Activated T-helper 9 cell treated with anti-CD3 and anti-CD28 coated beads, Interleukin-2, amount 50 U/mL, for 16 hours (primary cell): ENCODE results near the gene PPP2R3A.
A peak's percentile ranks its signal among the peaks of the same experiment; 100 is the strongest.
"Not testable (repeated sequence)": the region's sequence is repeated elsewhere in the genome, so short reads cannot be mapped to it uniquely, and the experiment has no call there.

Experiments used
- DNase-seq: peaks from one replicate; pipeline ENCODE4 v3.0.0-alpha.2; 2020; ENCODE audit warnings: low read depth

Gene PPP2R3A

DNA sequence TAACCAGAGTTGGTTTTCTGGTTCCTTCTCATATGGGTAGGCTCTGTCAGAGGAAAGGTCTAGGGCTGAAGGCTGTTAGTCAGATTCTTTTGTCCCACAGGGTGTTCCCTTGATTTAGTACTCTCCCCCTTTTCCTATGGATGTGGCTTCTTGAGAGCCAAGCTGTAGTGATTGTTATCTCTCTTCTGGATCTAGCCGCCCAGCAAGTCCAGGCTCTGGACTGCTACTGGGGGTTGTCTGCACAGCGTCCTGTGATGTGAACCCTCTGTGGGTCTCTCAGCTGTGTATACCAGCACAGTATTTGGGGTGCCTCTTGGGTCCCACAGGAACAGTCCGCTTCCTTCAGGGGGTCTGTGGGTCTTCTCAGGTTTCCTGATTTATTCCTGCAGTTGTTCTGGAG, 70.8 kb downstream of the PPP2R3A start:
- DNase-seq, result no peak

DNA sequence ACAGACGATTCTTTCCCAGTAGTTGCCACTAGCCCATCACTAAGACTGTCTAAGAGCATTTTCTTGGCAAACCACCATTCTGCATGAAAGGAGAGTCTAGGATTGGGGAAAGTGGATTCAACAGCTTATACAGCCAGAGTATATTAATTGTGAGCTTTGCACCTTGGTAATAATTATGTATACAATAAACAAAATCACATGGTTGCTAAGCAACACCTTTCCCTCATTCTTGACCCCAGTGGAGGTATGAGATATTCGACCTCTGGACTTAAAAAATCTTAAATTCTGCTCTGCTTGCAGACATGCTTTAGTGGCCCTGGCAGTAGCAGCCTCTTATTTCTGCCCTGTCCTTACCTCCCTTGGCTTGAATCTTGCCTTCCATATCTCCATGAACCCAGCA, 73.1 kb downstream of the PPP2R3A start:
- DNase-seq, result no peak

DNA sequence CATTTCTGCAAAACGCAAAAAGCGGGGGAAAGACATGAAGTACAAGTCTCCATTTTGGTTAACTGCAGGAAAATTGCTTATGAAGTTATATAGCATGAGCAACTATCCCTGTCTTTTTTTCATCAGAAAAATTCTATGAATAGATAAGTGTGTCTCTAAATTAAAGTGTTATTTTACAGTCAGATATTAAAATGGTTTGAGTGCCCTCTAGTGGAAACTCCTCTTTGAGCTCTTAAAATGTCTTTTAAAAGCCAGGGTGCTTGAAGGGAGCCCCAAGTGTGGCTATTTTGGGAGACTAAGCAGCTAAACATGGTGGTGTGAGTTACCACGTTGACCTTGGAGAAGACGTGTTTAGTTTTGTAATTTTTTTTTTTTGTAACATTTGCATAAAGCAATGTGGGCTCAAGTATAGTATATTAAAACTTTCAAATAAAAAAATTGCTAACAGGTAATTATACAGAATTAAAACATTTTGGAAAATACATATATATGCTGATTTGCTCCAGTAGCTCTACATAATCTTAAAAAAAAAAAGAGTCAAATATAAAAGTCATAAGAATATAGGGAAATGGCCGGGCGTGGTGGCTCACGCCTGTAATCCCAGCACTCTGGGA, 77.2 kb downstream of the PPP2R3A start:
- DNase-seq, result no peak

DNA sequence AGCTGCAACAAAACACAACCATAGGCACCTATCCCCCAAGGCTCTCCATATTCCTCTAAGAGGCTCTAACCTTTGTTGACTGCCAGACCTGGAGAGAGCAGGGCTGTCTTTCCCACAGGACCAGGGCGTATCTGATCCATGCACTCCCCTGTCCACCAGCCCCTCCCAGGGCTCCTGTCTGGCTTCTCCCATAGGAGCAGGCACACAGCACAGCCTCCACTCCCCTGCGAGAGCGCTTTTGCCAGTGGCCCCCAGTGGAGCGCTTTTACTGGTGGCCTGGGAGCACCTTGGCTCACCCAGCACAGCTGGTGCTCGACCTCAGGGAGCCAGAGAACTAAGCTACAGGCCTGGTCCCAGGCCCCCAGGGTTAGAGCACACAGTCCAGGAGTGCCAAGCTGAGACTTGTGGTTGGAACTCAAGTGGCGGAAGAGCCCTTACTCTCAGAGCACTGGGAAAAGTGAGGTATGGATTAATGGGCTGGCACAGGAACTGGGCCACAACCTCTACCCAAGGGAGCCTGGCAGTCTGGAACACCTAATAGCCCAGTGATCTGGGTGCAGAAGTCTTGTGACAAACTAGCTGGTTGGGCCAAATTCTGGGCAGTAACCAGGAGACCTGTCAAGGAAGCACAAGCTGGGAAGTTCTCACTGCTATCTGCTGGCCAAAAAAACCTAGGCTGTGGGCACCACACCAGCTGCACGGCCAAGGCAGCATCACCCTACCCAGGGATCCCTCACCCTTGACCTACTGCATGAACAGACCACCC, 79.6 kb downstream of the PPP2R3A start:
- DNase-seq, result no peak

DNA sequence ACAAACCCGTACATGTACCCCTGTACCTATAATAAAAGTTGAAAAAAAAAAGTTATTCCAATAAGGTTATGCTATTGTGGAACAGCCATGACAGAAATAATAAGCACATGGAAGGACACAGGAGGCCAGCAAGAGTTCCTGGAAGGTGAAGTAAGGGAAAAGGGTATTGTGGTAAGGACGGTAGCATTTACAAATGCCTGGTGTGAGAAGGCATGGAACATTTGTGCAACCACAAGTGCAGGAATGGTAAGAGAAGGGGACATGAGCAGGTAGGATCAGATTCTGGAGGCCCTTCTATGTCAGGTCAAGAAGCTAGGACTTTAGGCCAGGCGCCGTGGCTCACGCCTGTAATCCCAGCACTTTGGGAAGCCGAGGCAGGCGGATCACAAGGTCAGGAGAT, 82.5 kb downstream of the PPP2R3A start:
- no peak for DNase-seq

DNA sequence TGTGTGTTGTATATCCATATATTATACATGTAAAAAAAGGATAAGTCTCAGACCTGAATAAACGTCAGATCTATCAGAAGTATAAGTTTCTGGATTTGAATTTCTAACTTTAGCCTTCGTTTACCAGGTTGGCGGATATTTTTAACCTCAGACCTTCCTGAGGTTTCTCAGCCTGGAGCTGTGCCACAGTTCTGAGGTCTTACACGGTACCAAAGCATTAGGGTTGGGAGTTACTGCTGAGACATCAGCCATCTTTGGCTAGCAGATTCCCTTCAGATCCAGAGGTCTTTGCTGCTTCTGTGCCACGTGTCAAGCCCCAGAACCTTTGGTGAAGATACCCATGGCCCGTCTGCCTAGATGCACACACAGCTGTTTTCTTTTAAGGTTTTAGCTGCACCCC, 84.7 kb downstream of the PPP2R3A start:
- DNase-seq, result no peak

DNA sequence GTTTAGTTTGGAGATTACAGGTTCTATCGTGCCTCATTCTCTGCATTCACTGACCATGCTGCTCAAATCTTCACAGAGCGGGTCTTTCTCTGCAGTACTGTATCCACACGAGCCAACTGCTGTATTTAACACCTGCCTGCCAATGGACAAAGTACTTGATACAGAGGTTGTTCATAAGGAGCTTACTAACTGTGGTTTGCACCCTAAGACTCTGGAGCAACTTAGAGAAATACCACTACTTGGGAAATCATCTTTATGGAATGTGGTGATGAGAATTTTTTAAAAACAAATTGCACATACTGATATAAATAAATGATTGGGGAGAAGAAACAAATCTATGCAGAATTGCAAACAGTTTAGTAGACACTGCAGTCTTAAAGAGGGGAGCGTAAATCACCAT, 90.0 kb downstream of the PPP2R3A start:
- no peak for DNase-seq

DNA sequence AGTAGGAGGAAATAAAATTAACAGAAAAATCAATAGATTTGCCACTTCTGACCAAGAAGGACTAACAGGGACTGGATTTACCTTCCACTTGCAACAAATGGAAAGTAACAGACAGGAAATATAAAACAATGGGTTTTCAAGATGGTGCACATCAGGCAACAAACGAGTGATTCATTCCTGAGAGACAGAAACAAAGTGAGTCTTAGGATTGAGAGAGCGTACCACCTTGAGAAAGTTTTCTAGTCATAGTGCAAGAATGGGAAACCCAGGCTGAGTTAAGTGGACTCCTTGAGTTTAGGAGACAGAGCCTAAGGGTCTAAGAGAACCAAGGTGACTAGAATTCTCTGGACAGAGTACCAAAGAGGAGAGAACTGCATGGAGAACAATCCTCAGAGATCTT, 101.7 kb downstream of the PPP2R3A start:
- DNase-seq, result no peak

DNA sequence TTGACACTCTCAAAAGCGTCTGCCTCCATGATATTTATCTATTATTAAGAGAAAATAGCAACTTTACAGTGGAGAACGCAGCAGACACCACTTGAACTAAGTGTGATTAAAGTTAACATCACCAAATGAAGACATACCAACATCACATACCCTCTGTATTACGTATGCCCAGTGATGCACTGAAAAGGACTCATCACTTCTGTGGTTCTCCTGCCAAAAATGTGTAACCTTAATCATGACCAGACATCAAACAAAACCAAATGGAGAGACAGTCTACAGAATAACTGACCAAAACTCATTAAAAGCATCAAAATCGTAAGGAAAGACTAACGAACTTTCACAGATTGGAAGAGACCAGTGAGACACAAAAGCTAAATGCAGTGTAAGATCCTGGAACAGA, 103.2 kb downstream of the PPP2R3A start:
- DNase-seq, result no peak

DNA sequence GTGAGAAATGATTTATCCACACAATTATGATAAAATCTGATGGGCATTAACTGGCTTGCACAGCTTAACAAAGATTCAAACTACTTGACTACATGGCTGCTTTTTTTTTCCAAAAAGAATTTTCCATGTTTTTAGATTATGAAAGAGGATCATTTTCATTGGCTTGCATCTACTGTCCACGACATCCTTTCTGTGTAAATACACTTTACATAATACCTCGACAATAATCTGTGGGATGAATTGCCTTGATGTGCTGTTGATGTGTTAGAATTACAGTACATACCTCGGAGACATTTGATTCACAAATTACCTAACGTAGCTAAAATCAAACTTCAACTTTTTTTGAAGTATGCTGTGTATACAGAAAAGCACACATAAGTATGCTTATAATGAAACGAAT, 104.4 kb downstream of the PPP2R3A start:
- no peak for DNase-seq

DNA sequence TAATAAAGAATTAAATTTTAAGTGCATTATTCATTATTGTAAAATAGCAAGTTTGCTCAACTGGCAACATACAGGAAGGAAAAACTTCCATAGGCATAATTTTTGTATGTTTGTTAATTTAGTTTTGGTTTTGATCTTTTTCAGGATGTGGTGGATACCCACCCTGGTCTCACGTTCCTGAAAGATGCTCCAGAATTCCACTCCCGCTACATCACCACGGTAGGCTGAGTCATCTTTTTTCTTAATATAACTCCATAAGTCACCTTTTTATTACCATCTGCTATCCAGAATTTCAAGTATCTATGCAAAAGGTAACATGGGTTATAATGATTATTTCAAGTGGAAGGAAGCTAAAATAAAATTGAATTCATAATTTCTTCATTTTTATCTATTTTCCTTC, 104.8 kb downstream of the PPP2R3A start:
- DNase-seq, result no peak

DNA sequence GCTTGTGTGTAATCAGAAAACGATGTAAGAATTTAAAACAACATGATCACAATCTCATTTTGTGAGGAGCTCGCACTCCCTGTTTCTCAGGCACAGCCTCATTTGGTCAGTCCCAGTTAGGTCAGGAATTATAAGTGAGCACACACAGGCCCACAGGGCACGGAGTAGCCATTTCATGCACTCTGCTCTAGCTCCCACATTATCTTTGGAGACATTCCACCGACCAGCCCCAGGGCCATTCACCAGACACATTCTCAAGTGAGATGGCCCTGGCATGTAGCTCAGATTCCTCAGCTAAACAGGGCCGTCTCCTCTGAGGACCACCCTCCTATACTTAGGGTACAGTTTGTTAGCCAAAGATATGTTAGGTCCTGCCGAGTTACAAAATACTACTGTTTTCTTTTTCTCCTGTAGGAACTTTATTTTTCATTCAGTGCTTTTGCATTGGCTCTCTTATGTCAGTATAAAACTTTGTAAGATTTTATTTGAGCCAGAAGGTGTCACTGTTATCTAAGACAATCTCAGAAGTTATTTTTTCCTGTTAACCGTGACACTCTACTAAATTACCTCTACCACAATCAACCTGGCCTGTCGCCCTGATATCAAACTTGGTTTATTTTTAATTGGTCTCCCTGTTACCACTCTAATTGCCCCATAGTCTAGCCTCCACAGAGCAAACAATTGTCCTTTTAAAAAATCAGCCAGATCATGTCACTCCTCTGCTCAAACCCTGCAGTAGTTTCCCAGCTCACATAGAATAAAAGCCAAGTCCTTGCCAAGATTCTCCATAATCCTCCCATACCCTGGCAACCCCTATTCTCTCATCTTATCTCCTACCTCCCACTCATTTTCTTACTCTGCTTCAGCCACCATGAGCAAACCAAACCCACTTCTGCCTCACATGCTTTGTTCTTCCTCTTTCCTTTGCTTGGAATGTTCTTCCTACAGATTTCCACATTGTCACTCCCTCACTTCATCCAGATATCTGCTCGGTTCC, 105.7 kb downstream of the PPP2R3A start:
- no peak for DNase-seq

DNA sequence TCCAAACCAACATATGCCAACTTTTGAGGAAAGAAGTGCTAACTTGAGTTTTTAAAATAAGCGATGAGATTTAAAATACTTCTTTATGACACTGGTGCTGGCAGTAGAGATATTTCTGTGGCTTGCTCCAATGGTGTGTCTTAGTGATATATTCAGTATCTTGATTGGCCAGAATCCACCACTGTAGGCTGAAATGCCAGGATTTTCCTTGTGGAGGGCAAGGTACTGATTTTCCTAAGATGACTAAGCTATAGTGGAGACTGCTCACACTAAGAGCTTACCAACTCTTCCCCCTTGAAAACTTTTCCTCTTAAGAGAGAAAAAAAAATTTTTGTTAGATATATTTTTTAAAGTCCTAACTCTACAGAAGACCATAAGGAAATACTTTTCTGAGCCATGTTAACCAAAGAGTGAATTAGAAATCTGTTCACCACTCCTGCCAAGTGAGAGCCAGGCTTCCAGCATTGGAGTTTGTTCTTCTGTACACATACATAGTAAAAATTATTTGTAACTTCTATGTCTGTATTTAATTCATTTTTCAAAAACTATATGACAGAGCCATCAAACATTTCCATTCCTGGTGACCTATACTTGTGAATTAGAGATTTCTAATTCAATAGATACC, 109.1 kb downstream of the PPP2R3A start:
- DNase-seq, result no peak

DNA sequence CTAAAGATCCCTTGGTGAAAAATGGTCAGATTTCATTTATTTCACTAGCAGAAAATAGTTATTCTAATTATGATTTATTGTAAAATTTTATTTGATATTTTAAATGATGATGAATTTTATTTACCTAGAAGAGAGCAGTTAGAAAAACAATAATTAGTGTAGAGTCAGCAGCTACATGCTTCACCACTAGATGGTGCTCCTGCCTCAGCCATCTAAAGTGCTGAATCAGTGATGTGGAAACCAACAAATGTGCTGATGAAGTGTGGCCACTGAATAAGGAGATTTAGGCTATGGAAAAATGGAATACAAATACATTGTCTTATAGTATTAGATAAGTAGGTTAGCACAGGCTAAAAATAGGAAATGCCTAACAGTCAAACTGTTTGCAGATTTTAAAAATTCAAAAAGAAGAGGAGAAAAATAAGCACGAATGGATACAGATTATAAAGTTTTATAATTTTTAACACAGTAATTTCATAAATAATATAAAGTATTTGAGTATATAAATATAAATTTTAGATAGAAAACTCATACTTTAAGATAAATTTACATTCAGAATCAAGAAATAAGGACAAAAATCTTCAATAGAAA, 109.8 kb downstream of the PPP2R3A start:
- peak; percentile 53 for DNase-seq

DNA sequence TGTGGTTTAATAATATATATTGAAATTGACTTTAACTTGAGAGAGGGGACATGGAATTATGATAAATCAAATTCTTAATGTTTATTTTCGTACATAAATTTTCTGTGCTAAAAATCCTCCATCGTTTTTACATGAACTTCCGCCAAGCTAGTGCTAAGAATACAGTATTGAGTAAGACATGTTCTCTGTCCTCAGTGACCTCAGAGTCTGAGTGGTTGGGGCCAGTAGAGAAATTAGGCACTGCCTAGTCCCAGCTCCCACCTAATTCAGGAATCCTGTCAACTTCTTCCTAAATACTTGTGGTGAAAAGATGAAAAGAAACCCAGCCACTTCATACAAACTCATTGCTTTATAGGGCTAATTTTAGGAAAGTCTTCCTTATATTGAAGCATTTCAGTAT, 110.3 kb downstream of the PPP2R3A start:
- DNase-seq, result no peak

DNA sequence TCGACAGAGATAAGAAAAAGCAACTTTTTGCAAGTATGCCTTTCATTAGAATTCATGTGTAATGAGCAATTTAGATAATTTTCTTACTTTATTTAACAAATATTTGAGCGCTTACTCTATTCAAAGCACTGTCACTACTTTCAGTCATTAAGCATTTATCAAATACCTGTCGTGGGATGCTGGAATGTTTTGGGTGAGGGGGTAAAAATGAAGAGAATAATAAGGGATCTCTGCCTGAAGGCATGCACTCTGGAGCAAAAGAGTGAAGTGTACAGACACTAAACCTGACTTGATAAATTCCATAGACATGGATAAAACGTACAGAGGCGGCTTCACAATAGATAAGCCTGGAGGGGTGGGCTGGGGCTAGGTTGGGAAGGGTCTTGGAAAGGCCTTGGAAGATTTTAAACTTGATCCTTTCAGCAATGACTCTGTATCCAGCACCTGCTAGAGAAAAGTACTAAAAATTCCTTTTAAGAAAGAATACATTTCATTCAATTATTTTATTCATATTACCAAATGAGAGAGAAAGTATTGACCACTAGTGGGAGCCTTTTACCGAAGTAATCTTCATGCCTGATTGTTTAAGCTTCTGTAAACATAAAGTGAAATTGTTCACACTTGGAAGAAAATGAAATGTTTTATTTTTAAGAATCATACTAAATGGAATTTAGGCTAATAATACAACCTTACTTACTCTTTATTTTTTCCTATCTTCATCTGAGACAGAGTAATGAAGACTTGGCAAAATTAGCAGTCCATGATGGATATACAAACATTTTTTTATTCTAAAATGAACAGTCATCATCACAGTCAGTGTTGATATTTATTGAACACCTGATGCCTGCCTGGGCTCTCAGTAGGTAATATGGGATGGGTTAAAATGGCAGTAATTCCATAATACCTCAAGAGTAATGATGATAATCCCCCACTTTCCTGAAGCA, 113.2 kb downstream of the PPP2R3A start:
- no peak for DNase-seq

DNA sequence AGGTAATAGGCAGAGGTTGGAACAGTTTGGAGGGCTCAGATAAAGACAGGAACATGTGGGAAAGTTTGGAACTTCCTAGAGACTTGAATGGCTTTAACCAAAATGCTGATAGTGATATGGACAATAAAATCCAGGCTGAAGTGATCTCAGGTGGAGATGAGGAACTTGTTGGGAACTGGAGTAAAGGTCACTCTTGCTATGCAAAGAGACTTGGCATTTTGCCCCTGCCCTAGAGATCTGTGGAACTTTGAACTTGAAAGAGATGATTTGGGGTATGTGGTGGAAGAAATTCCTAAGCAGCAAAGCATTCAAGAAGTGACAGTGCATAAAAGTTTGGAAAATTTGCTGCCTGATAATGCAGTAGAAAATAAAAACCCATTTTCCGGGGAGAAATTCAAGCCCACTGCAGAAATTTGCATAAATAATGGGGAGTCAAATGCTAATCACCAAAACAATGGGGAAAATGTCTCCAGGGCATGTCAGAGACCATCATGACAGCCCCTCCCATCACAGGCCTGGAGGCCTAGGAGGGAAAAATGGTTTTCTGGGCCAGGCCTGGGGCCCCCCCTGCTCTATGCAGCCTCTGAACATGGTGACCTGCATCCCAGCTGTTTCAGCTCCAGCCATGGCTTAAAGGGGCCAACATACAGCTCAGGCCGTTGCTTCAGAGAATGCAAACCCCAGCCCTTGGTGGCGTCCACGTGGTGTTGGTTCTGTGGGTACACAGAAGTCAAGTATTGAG, 118.3 kb downstream of the PPP2R3A start:
- DNase-seq, result not testable (repeated sequence)

DNA sequence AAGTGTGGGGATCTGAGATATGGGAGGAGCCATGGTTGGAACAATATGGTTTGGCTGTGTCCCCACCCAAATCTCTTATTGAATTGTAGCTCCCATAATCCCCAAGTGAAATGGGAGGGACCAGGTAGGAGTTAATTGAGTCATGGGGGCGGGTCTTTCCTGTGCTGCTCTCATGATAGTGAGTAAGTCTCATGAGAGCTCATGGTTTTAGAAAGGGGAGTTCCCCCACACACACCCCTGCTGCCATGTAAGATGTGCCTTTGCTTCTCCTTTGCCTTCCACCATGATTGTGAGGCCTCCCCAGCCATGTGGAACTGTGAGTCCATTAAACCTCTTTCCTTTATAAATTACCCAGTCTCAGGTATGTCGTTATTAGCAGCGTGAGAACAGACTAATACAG, 119.5 kb downstream of the PPP2R3A start:
- not testable (repeated sequence) for DNase-seq

DNA sequence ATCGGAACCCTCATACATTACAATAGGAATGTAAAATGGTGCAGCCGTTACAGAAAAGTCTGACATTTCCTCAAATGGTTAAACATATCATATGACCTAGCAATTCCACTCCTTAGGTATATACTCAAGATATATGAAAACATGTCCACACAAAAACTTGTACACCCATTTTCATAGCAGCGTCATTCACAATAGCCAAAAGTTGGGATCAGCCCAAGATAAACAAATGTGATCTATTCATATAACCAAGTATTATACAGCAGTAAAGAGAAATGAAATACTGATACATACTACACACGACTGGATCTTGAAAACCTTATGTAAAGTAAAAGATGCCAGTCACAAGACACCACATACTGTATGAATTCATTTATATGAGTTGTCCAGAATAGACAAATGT, 128.2 kb downstream of the PPP2R3A start:
- no peak for DNase-seq

DNA sequence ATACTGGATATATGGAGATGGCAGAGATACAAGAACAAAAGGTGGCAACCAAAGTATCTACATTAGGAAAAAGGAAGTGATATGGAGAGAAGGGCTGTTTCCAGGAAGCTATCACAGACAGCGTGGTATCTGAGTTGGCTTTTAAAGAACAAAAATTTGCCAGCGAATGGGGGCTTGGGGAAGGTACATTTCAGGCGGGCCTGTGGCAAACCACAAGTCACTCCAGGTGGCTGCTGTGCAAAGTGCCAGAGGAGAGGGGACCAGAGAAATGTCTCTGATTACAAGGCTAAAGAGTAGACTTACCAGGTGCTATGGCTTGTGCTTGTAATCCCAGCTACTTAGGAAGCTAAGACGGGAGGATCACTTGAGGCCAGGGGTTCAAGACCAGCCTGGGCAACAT, 139.5 kb downstream of the PPP2R3A start:
- no peak for DNase-seq
